Muscle of arm (tissue), 12 donors: ENCODE measurements around the gene GLT1D1. TPM values are rescaled to one million over a fixed set of nuclear protein-coding genes. Genes with fewer than 3 reads are reported as not detected.

Experiments used
- DNase-seq: peaks from one replicate; pipeline ENCODE4 v3.0.0-alpha.2; 2013
- polyA plus RNA-seq, 12 donors: library from polyadenylated mRNA; unstranded; fragments of 120-200 nt; gene quantifications; one replicate each; pipeline ENCODE4 v1.2.1, GENCODE V29; 2013; ENCODE audit not compliant: insufficient read length in 12 of 12

Gene GLT1D1
- polyA plus RNA-seq, 12 donors = 0.81 to 1.9 (median 1.4) TPM; not detected in 2

- DNase-seq = no peak
Observed at GRCh38 chr12:128961957-128962356, 108.7 kb downstream of the GLT1D1 start.

DNA sequence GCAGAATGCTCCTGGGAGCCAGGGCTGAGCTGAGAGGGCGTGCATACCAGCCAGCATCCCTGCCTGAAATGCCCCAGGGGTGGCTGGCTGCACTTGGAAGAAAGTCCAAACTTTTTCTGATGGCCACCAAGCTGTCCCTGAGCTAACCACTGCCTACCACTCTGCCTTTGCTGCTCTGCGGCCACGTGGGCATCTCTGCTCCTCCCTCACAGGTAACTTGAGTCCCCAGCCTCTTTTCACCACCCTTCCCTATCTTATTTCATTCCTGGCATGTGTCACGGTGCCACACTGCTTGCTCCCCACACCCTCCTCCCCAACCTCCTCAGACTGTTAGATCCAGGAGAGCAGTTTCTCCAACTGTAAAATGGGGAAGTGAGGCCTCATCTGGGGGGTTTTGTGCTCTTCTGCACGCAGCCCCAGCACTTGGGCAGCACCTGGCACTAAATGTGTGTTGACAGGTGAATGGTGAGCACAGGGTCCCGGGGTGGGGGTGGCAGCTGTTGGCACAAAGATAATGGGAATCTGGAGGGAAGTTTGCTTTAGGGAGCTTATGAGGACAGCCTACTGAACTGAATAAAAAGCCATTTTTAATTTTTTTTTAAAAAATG lies 113.0 kb downstream of the GLT1D1 start:
- no peak for DNase-seq

GRCh38 chr12:128968668-128969067 lies 115.4 kb downstream of the GLT1D1 start:
- no peak for DNase-seq

DNA sequence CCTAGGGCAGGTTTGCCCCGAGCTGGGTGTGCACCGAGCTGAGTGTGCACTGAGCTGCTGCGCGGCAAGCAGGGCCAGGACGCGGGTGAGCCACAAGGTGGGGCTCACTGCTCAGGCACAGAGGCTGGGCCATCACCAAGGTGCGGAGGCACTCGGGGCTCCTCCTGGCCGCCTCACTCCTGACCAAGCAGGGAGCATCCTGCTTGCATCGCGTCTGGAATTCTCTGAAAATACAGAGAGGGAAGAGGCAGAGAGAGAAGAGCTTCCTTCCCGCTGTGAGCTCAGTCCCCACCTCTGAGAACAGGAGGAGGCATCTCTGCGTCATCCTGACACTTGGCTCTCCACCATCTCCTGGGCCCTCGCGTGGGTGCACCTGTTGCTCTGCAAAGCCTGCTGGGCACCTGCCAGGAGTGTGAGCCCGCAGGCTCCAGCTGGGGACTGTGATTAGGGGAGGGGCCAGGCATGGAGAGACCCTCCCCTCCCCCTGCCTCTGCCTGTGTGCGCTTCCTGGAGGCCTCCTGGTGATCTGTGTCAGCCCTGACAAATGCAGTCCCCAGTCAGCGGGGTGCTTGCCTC lies 116.3 kb downstream of the GLT1D1 start:
- DNase-seq = peak; percentile 25

GRCh38 chr12:128970110-128970509 lies 116.8 kb downstream of the GLT1D1 start:
- no peak for DNase-seq

GRCh38 chr12:128970941-128971340 lies 117.7 kb downstream of the GLT1D1 start:
- no peak for DNase-seq

DNA sequence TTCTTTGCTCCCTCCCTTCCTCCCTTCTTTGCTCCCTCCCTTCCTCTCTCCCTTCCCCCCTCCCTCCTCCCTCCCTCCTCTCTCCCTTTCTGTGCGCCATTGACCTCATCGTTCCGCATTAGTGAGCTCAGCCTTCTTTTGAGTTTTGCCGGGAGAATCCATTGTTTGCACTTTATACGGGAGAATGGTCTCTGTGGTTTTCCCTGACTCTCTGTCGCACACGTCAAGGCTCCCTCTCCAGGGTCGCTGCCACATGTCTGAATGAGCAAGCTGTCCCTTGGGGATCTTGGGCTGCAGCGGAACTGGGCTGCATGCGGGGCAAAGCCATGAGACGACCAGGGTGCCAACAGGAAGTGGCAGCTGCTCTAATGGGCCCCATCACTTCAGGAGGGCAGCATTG lies 118.5 kb downstream of the GLT1D1 start:
- no peak for DNase-seq

GRCh38 chr12:128973883-128974681 lies 120.8 kb downstream of the GLT1D1 start:
- no peak for DNase-seq

DNA sequence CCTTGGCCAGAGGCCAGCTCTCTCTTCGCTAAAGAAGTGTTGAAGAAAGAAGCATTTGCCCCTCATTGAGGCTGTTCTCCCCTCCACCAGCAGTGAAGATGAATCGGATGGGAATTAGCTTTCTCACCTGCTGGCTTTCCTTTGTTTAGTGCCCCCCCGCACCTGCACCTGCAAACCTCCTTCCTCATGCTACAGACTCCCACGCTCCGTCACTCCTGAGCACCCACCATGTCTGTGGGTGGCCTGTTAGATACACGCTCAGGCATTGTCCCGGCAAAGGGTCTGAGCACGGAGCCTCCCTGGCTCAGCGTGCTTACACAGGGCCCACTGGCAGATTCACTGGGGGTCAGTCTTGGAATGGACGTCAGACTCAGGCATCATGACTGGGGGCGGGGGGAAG lies 121.6 kb downstream of the GLT1D1 start:
- DNase-seq = no peak

DNA sequence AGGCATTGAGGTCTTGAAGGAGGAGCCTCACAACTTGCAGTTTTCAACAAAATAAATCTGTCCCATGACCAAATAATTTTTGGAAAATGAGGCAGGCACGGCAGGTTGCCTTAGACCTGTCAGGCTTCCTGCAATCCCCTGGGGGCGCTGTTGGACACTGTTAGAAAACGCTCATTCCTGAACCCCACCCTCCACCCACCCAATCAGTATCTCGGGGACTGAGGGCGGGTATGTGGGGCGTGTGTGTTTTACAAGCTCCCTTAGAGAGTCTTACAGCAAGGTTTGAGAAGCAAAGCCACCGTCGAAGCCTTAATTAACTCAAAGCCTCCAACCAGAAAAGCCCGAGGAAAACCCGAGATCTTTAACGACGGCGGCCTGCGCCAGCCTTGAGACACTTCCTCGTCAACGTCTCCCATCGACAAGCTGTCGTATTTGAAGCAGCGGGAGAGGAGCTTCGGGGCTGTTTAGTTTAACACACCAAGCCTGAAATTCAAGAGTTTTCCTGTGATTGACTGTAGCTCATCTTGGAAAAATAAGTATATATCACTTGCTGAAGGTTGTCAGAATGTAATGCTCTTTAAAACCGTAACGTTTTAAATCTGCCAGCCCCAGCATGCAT lies 123.0 kb downstream of the GLT1D1 start:
- DNase-seq = peak; percentile 29

DNA sequence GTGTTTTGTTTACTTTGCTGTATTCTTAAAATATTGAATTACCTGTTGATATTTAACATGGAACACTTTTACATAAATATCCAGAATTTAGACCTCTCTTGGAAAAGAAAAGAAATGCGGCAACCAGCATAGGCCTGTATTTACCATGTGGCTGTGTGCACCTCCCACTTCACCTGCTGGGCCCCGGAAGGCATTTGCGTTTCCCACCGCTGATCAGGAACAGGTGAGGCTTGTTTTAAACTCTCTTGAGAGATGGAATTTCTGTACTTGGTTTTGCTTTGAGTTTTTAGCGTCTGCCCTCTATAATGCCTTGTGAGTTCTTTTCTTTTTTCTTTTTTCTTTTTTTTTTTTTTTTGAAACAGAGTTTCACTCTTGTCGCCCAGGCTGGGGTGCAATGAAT lies 124.2 kb downstream of the GLT1D1 start:
- no peak for DNase-seq

DNA sequence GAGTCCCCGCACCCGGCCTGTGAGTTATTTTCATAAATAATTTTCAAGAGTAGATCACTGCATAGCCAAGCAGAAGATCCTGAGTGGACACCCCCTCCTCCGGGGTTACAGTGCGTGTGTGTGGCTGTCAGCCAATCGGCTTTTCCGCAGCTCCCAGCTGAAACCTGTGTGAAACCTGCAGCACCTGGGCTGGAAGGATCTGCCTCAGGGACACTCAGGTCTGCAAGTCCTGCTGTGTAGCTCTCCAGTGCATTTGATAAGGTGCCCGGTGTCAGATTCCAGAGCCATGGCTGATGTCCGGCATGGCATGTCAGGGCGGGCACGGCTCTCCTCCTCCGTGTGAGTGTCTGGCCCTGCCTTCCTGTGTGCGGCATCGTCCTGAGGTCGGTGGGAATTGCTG lies 124.8 kb downstream of the GLT1D1 start:
- no peak for DNase-seq

DNA sequence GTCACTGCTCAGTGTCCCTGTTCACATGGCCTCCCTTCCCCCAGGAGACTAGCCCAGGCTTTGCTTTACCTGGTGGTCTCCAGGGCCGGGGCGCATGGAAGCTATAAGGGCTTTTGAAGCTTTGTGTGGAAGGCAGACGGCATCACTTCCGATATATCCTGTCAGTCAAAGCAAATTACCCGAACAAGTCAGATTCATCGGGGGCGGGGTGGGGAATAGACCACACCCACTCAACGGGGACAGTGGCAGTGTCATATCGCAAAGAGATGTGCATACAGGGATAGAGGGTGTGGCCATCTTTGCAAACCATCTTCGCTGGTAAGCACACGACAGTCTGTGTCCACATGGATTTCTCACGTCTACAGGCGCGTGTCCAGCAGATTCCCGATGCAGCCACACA lies 127.3 kb downstream of the GLT1D1 start:
- DNase-seq = no peak

GRCh38 chr12:128981971-128982533 lies 128.8 kb downstream of the GLT1D1 start:
- no peak for DNase-seq

- DNase-seq = no peak
Observed at GRCh38 chr12:128982933-128983332, 129.7 kb downstream of the GLT1D1 start.

DNA sequence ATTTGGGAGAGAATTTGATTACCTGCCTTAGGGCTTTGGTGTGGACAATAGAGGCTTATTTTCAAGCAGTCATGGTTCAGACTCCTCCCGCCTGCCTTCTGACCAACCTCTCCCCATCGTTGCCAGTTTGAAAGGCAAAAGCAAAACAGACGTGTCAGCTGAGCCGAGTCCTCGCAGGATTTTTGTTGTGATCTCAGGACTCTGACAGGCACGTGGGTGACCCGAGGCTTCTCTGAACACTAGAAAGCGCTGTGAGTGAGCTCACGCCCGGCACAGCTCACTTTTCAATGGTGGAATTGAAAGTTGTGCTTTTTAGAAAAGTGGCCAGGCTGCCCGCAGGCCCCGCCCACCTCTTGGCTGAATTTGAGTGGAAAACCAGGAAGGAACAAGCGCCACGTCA lies 130.1 kb downstream of the GLT1D1 start:
- DNase-seq = no peak

DNA sequence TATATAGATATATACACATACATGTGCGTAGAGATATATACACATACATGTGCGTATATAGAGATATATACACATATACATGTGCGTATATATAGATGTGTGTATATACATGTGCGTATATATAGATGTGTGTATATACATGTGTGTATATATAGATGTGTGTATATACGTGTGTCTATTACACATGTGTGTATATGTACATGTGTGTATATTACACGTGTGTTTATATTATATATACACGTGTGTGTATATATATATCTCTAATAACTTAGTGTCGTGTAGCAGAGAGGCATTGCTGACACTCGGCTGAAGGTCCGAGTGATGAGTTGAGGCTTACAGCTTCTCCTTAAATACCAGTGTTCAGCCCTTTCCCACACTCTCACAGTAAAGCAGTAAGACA lies 133.7 kb downstream of the GLT1D1 start:
- no peak for DNase-seq

- DNase-seq = no peak
Observed at GRCh38 chr12:128989287-128989686, 136.0 kb downstream of the GLT1D1 start.

GRCh38 chr12:128991716-128992115 lies 138.4 kb downstream of the GLT1D1 start:
- peak; percentile 32 for DNase-seq

DNA sequence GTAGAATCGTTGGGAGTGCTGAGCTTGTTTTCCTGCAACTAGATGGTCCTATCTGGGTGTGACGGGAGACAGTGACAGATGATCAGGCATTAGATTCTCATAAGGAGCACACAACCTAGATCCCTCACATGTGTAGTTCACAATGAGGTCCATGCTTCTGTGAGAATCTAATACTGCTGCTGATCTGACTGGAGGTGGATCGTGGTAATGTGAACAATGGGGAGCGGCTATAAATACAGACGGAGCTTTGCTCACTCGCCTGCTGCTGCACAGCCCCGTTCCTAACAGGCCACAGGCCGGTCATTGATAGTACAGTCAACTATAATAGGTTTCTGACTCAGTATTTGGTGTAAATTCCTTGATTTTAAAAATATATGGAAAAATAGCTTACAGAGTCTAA lies 138.8 kb downstream of the GLT1D1 start:
- DNase-seq = no peak

DNA sequence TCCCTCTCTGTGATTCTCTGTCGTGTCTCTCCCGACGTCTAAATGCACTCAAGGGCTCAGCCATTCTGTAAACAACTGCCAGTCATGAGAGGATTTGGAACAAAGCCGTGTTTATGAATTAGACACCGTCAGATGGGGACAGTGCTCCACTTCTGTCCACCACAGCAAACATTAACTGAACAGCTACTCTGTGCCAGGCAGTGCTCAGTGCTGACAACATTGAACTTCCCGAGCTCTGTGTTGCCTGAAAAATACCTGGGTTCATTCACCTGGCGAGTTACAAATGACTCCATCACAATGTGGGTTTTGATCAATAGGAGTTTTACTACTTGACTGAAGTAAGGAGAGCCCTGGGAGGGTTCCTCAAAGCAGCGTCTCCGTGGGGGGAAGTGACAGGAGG lies 139.3 kb downstream of the GLT1D1 start:
- DNase-seq = no peak

GRCh38 chr12:128994856-128995255 lies 141.6 kb downstream of the GLT1D1 start:
- peak; percentile 65 for DNase-seq
